HS-27A (cell line): Measurements from ENCODE around the gene ERCC8.
"Not testable (repeated sequence)": the region's sequence is repeated elsewhere in the genome, so short reads cannot be mapped to it uniquely, and the experiment has no call there.

Source experiments
- DNase-seq: peaks from one replicate; pipeline ENCODE4 v3.0.0-alpha.2; 2012; ENCODE audit warnings: low read depth, missing footprints

The ERCC8 gene

GRCh38 chr5:60944904-60945812 is at the start of gene ERCC8, which contains the start of gene NDUFAF2:
Gene ERCC8, minus strand, starts transcription at chr5:60945070. Its CDS starts 62 bp downstream, at chr5:60945008.
Gene NDUFAF2, plus strand, starts transcription at chr5:60945205. Its CDS starts 51 bp downstream, at chr5:60945256.
- DNase-seq: peak; percentile 42

- DNase-seq: no peak
These were observed 49.2 kb upstream of the ERCC8 start for GRCh38 chr5:60993875-60994571.

- no peak for DNase-seq
These were observed 48.6 kb upstream of the ERCC8 start for GRCh38 chr5:60993425-60993824.

GRCh38 chr5:60992871-60993270 is 48.0 kb upstream of the ERCC8 start:
- DNase-seq: no peak

- DNase-seq: no peak
These were observed 44.9 kb upstream of the ERCC8 start for GRCh38 chr5:60989790-60990189.

GRCh38 chr5:60982127-60982526 is 37.3 kb upstream of the ERCC8 start:
- not testable (repeated sequence) for DNase-seq

- no peak for DNase-seq
These were observed 35.6 kb upstream of the ERCC8 start for GRCh38 chr5:60980511-60980910.

GRCh38 chr5:60978968-60979367 is 34.1 kb upstream of the ERCC8 start:
- no peak for DNase-seq

GRCh38 chr5:60977956-60978737 is 33.3 kb upstream of the ERCC8 start:
- no peak for DNase-seq

- DNase-seq: no peak
These were observed 27.4 kb upstream of the ERCC8 start for GRCh38 chr5:60972231-60972630.

- DNase-seq: no peak
These were observed 16.8 kb upstream of the ERCC8 start for GRCh38 chr5:60961685-60962084.

GRCh38 chr5:60960591-60960990 is 15.7 kb upstream of the ERCC8 start:
- DNase-seq: no peak

GRCh38 chr5:60959156-60959555 is 14.3 kb upstream of the ERCC8 start:
- DNase-seq: no peak

GRCh38 chr5:60958712-60959111 is 13.8 kb upstream of the ERCC8 start:
- DNase-seq: no peak

- DNase-seq: no peak
These were observed 13.2 kb upstream of the ERCC8 start for GRCh38 chr5:60958088-60958487.

- no peak for DNase-seq
These were observed 10.4 kb upstream of the ERCC8 start for GRCh38 chr5:60955239-60955638.

GRCh38 chr5:60948738-60949137 is 3.9 kb upstream of the ERCC8 start:
- DNase-seq: no peak

GRCh38 chr5:60945813-60946187 is 930 bp upstream of the ERCC8 start:
- DNase-seq: peak; percentile 24

GRCh38 chr5:60943624-60944023 is 1.2 kb downstream of the ERCC8 start:
- no peak for DNase-seq

GRCh38 chr5:60929024-60929423 is 15.8 kb downstream of the ERCC8 start:
- DNase-seq: no peak

- no peak for DNase-seq
These were observed 17.4 kb downstream of the ERCC8 start for GRCh38 chr5:60927450-60927849.

- DNase-seq: no peak
These were observed 26.4 kb downstream of the ERCC8 start for GRCh38 chr5:60918466-60918865.
